Measurements from ENCODE around the gene ACSM6. TPM values are rescaled to one million over a fixed set of nuclear protein-coding genes. Genes with fewer than 3 reads are reported as not detected.

The ACSM6 gene
- total and polyA plus RNA-seq, 2 of the 8 experiments (the other 6 are each of a cell fraction or from before 2014, with no cell fraction given) = 0.33 TPM; not detected in 1

GRCh38 chr10:95170790-95171189 lies 23.2 kb upstream of the ACSM6 start:
- Histone ChIP-seq H3K27ac (ENCODE audit: low read depth, low read length) (no peak overlapping the region), H3K4me3 (ENCODE audit: extremely low read depth in 1 of 4, insufficient read depth in 2 of 4, low read depth in 3 of 4, low read length in 4 of 4) (no peak overlapping the region), H3K4me2 (ENCODE audit: insufficient read depth in 1 of 2, low read depth in 2 of 2, low read length in 2 of 2) (no peak overlapping the region), H3K9ac (replicated peaks in 1 of 4; ENCODE audit: extremely low read depth in 1 of 4, low read depth in 3 of 4, low read length in 3 of 4) (no peak overlapping the region), H3K27me3 (replicated peaks in 1 of 4; ENCODE audit: control insufficient read depth in 3 of 4, extremely low read depth in 1 of 4, insufficient read depth in 3 of 4, low read length in 3 of 4) (no peaks in the 10 kb centered on the region), H3K56ac (replicated peaks; ENCODE audit: insufficient read length, low read depth, low read length) (no peak overlapping the region), H4K8ac (ENCODE audit: extremely low read depth, insufficient read depth, low read length) (no peak overlapping the region), H3K23ac (ENCODE audit: insufficient read length) (no peak overlapping the region), H2BK5ac (ENCODE audit: low read depth, low read length) (no peak overlapping the region), H3K4me1 (replicated peaks in 1 of 4; ENCODE audit: control insufficient read depth in 3 of 4, insufficient read depth in 4 of 4, low read length in 3 of 4) (no peaks in the 10 kb centered on the region), H3K4ac (replicated peaks; ENCODE audit: insufficient read length, low read depth, low read length) (no peak overlapping the region), H3K18ac (ENCODE audit: extremely low read depth, low read length) (no peak overlapping the region), H4K5ac (ENCODE audit: insufficient read length, low read depth, low read length) (no peak overlapping the region), H3K36me3 (ENCODE audit: control insufficient read depth in 2 of 4, insufficient read depth in 4 of 4, low read length in 3 of 4) (no peaks in the 10 kb centered on the region), H2AK5ac (ENCODE audit: low read depth, low read length) (no peak overlapping the region), H4K91ac (replicated peaks; ENCODE audit: insufficient read length, low read length) (no peak overlapping the region), H2AFZ (ENCODE audit: low read length) (no peak overlapping the region), H3K14ac (ENCODE audit: insufficient read length) (no peak overlapping the region), H2BK120ac (replicated peaks; ENCODE audit: low read depth, low read length) (no peak overlapping the region), H2BK15ac (ENCODE audit: low read length) (no peak overlapping the region), H3K9me3 (ENCODE audit: insufficient read depth in 2 of 2, low read depth in 1 of 2, low read length in 1 of 2) (no peaks in the 10 kb centered on the region), H3K23me2 (ENCODE audit: low read depth, low read length) (no peaks in the 10 kb centered on the region), H2BK12ac (ENCODE audit: low read depth, low read length) (no peak overlapping the region), H4K20me1 (replicated peaks in 1 of 2; ENCODE audit: control insufficient read depth in 1 of 2, insufficient read depth in 2 of 2, low read length in 2 of 2) (no peaks in the 10 kb centered on the region), H2BK20ac (ENCODE audit: low read length) (no peak overlapping the region), H3K79me1 (ENCODE audit: low read depth, low read length) (no peaks in the 10 kb centered on the region), H3K79me2 (ENCODE audit: control insufficient read depth in 1 of 2, insufficient read depth in 2 of 2, low read length in 2 of 2) (no peaks in the 10 kb centered on the region)
- WGBS, 2 experiments (ENCODE audit: extremely low coverage in 1 of 2, insufficient coverage in 1 of 2, insufficient read length in 1 of 2, insufficient replicate concordance in 2 of 2, low coverage in 1 of 2, low lambda C conversion rate in 2 of 2, missing lambda C conversion rate in 1 of 2) = 92% methylated on average over 2 of the region's 2 CpGs; no CpG with 5 or more reads in 1 of the 2 experiments
- ChIA-PET CTCF (ENCODE audit: partially characterized antibody) (interaction anchor here (2.2 kb wide), 1 partner anchor 37 kb away, joined by 9 read pairs; no protein-coding TSS in a partner anchor), POLR2A (ENCODE audit: partially characterized antibody) (interaction anchor here (0.9 kb wide), 1 partner anchor 60 kb away, joined by 3 read pairs; no protein-coding TSS in a partner anchor)
- no peak for DNase-seq (ENCODE audit: low read depth in 1 of 2, low spot score in 2 of 2)
- TF ChIP-seq RXRA (IDR thresholded peaks at IDR 0.05; ENCODE audit: insufficient read depth, low read depth, low read length) = no peak
- no peak for TF ChIP-seq JUND (IDR thresholded peaks at IDR 0.05; ENCODE audit: low read length)
- TF ChIP-seq SRF (IDR thresholded peaks at IDR 0.05; ENCODE audit: low read depth, low read length) = no peak
- TF ChIP-seq SIN3A (conservative IDR thresholded peaks at IDR 0.05 in 1 of 2, IDR thresholded peaks at IDR 0.05 in 1 of 2; ENCODE audit: low read depth in 1 of 2, low read length in 2 of 2) = no peak
- TF ChIP-seq GTF2F1 (IDR thresholded peaks at IDR 0.05; ENCODE audit: borderline replicate concordance, low read depth, low read length) = no peak
- no peak for TF ChIP-seq RAD21 (IDR thresholded peaks at IDR 0.05 in 1 of 2, conservative IDR thresholded peaks at IDR 0.05 in 1 of 2; ENCODE audit: low read depth in 2 of 2, low read length in 2 of 2)
- no peak for TF ChIP-seq EGR1 (IDR thresholded peaks at IDR 0.05; ENCODE audit: borderline replicate concordance, low read depth, low read length)
- no peak for TF ChIP-seq POU5F1 (IDR thresholded peaks at IDR 0.05; ENCODE audit: low read depth, low read length)
- no peak for TF ChIP-seq KDM1A (IDR thresholded peaks at IDR 0.05; ENCODE audit: borderline replicate concordance, low read length)
- TF ChIP-seq CREB1 (IDR thresholded peaks at IDR 0.05) = no peak
- no peak for TF ChIP-seq CBX8 (IDR thresholded peaks at IDR 0.05; ENCODE audit: borderline replicate concordance, low read depth, low read length)
- no peak for FAIRE-seq

Measured in H1 (cell line).